Adrenal gland (tissue), 5 donors: ENCODE measurements around the gene KCNJ3.

Source experiments
- CTCF ChIP-seq, 6 experiments: fragments of 450-650 bp in 4 of 6; fragments of 200-600 bp in 2 of 6; sonication (generic) in 1 of 6; IDR thresholded peaks; 1 replicate in 5 of 6; 2 replicates in 1 of 6; pipeline versions ENCODE4 v1.5.1 to v1.8.0; 2016 to 2021; ENCODE audit warnings: antibody characterized with exemption in 6 of 6, mild to moderate bottlenecking in 2 of 6, moderate library complexity in 1 of 6
- POLR2A ChIP-seq, 2 donors: fragments of 450-650 bp; IDR thresholded peaks; one replicate each; pipeline ENCODE4 v1.6.1; 2017; ENCODE audit warnings: antibody characterized with exemption in 2 of 2, mild to moderate bottlenecking in 2 of 2, moderate library complexity in 1 of 2
- donor health status: DM: no; HTN: no; CAD: no.

DNA sequence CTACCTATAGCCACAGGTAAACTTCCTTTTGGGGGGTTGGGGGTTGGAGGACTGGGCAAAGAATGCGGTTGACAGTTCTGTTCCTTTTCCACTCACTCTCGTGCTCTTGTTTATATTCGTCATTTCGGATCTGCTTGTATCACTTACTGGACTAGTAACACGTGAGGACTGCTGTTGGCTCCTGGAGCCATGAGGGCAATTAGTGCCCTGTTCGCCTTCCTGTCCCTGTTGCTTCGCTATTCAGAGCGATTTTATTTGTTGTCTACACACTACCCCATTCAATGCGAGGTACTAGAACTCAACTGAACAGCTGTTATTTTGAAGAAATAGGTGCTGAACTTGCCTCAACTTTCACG lies 1.1 kb downstream of the KCNJ3 start:
- TF ChIP-seq CTCF (IDR thresholded peaks at IDR 0.05): no peak
- no peak for TF ChIP-seq POLR2A (IDR thresholded peaks at IDR 0.05)
